Right ventricle myocardium superior (tissue), 1 donor: ENCODE data around the gene CR2. TPM values are rescaled to one million over a fixed set of nuclear protein-coding genes. Genes with fewer than 3 reads are reported as not detected.
"Not testable (repeated sequence)": the region's sequence is repeated elsewhere in the genome, so short reads cannot be mapped to it uniquely, and the experiment has no call there.

Experiments
- ATAC-seq: fragments of 200-7000 bp; cut with Tn5 transposase; one replicate; pipeline ENCODE4 v1.9.1; 2020; ENCODE audit warnings: mild to moderate bottlenecking; ENCODE audit not compliant: poor library complexity
- DNase-seq: peaks from one replicate; pipeline ENCODE4 v3.0.0-alpha.2; 2020
- intact Hi-C: fragments of 100-400 bp; cut with DNase I; formaldehyde crosslinking; loops from one replicate; pipeline ENCODE4 v1.11.2; 2022
- total RNA-seq: library from RNA; stranded (reverse); fragmentation: NEBNext Ultra II Directional; extraction: Animal tissue kit (Norgen Biotek cat#: 25700); gene quantifications from one replicate; pipeline ENCODE4 v1.2.1, GENCODE V29; 2021
- donor health status: DM: no; HTN: yes; CAD: no; lungs with severe emphysema.

Gene CR2
- total RNA-seq, 1 donor from 2014 or later = not detected

GRCh38 chr1:207436746-207437145 is 17.4 kb upstream of the CR2 start:
- DNase-seq, intact Hi-C loops, ATAC-seq: not testable (repeated sequence)

- ATAC-seq (no peak), DNase-seq (no peak)
- intact Hi-C loops = no loop called here
Observed at GRCh38 chr1:207440626-207441025, 13.5 kb upstream of the CR2 start.

GRCh38 chr1:207444514-207445217 is 9.5 kb upstream of the CR2 start:
- intact Hi-C loops = no loop called here
- no peak for ATAC-seq
- no peak for DNase-seq

- DNase-seq (no peak), ATAC-seq (no peak)
- intact Hi-C loops = no loop called here
Observed at GRCh38 chr1:207453710-207454045, 450 bp upstream of the CR2 start.

- no peak for DNase-seq
- no peak for ATAC-seq
- intact Hi-C loops = no loop called here
Observed at GRCh38 chr1:207455183-207455754, 1.1 kb downstream of the CR2 start.

GRCh38 chr1:207458414-207458813 is 4.3 kb downstream of the CR2 start:
- intact Hi-C loops = no loop called here
- DNase-seq (no peak), ATAC-seq (no peak)

- intact Hi-C loops = no loop called here
- no peak for ATAC-seq
- no peak for DNase-seq
Observed at GRCh38 chr1:207459008-207459407, 4.9 kb downstream of the CR2 start.

GRCh38 chr1:207461649-207462048 is 7.5 kb downstream of the CR2 start:
- ATAC-seq (no peak), DNase-seq (no peak)
- intact Hi-C loops = no loop called here

- intact Hi-C loops = no loop called here
- ATAC-seq (no peak), DNase-seq (no peak)
Observed at GRCh38 chr1:207462535-207462934, 8.4 kb downstream of the CR2 start.

GRCh38 chr1:207463021-207463420 is 8.9 kb downstream of the CR2 start:
- no peak for ATAC-seq
- intact Hi-C loops = no loop called here
- no peak for DNase-seq

- intact Hi-C loops = no loop called here
Observed at GRCh38 chr1:207463571-207463970, 9.4 kb downstream of the CR2 start.

GRCh38 chr1:207470927-207471326 is 16.8 kb downstream of the CR2 start:
- ATAC-seq = no peak
- no peak for DNase-seq
- intact Hi-C loops = no loop called here

More at GRCh38 chr1:207463571-207463970, 9.4 kb downstream of the CR2 start:
- DNase-seq (no peak), ATAC-seq (no peak)

- intact Hi-C loops = no loop called here
- ATAC-seq (no peak), DNase-seq (no peak)
Observed at GRCh38 chr1:207474210-207474609, 20.1 kb downstream of the CR2 start.

GRCh38 chr1:207486198-207486597 is 32.1 kb downstream of the CR2 start:
- DNase-seq (no peak), ATAC-seq (no peak)
- intact Hi-C loops = no loop called here

GRCh38 chr1:207487636-207488035 is 33.5 kb downstream of the CR2 start:
- intact Hi-C loops = no loop called here
- DNase-seq = no peak
- ATAC-seq = no peak

- no peak for DNase-seq
- intact Hi-C loops = no loop called here
- no peak for ATAC-seq
Observed at GRCh38 chr1:207493212-207493611, 39.1 kb downstream of the CR2 start.

- intact Hi-C loops = no loop called here
- ATAC-seq = no peak
- no peak for DNase-seq
Observed at GRCh38 chr1:207494171-207494570, 40.0 kb downstream of the CR2 start.

GRCh38 chr1:207495281-207495680 is 41.2 kb downstream of the CR2 start:
- DNase-seq, ATAC-seq: not testable (repeated sequence)
- intact Hi-C loops = loop anchor here (5.0 kb wide), 1 partner anchor 408 kb away; the partner anchor contains the start of gene C4BPB

GRCh38 chr1:207495801-207496792 is 42.0 kb downstream of the CR2 start, which contains the start of gene CR1:
Gene CR1 (plus strand): TSS chr1:207496157. CDS start chr1:207496268, 111 bp downstream.
- intact Hi-C loops = loop anchor here (5.0 kb wide), 1 partner anchor 409 kb away; the partner anchor contains the start of gene C4BPB
- DNase-seq = peak; percentile 69
- peak; percentile 74 for ATAC-seq
